Neuronal stem cell (in vitro differentiated cells): ENCODE measurements around the gene PRICKLE2.

Experiments used
- DNase-seq: peaks from one replicate; pipeline ENCODE4 v3.0.0-alpha.2; 2013; ENCODE audit warnings: low spot score
- H2AFZ ChIP-seq: one replicate; pipeline ENCODE4 v1.6.1; 2013; ENCODE audit warnings: mild to moderate bottlenecking, low read length, inconsistent platforms
- H2AK5ac ChIP-seq: 2 replicates; pipeline ENCODE4 v1.6.1; 2013; ENCODE audit warnings: low read depth, mild to moderate bottlenecking, inconsistent platforms, low read length, moderate library complexity, mixed read lengths
- H2BK120ac ChIP-seq: 2 replicates; pipeline ENCODE4 v1.6.1; 2013; ENCODE audit warnings: low read depth, mild to moderate bottlenecking, inconsistent platforms, low read length, moderate library complexity, mixed read lengths
- H2BK12ac ChIP-seq: one replicate; pipeline ENCODE4 v1.6.1; 2013; ENCODE audit warnings: low read length, inconsistent platforms
- H2BK15ac ChIP-seq: 2 replicates; pipeline ENCODE4 v1.6.1; 2013; ENCODE audit warnings: mild to moderate bottlenecking, low read length, inconsistent platforms, mixed read lengths
- H2BK5ac ChIP-seq: one replicate; pipeline ENCODE4 v1.6.1; 2013; ENCODE audit warnings: inconsistent platforms, mild to moderate bottlenecking, low read length, moderate library complexity
- H3K14ac ChIP-seq: one replicate; pipeline ENCODE4 v1.6.1; 2013; ENCODE audit warnings: low read length, inconsistent platforms
- H3K18ac ChIP-seq: 2 replicates; pipeline ENCODE4 v1.6.1; 2013; ENCODE audit warnings: low read length, inconsistent platforms
- H3K23ac ChIP-seq: 2 replicates; pipeline ENCODE4 v1.6.1; 2013; ENCODE audit warnings: low read depth, mild to moderate bottlenecking, mixed read lengths, low read length, inconsistent platforms; ENCODE audit not compliant: poor library complexity
- H3K27ac ChIP-seq: replicated peaks from 3 replicates; pipeline ENCODE4 v1.5.1; 2013; ENCODE audit warnings: low read length, inconsistent platforms
- H3K27me3 ChIP-seq, 3 experiments: 2 replicates each; pipeline ENCODE4 v1.6.1; 2013; ENCODE audit warnings: low read length in 3 of 3, mild to moderate bottlenecking in 2 of 3, inconsistent platforms in 1 of 3, low read depth in 1 of 3, mixed read lengths in 1 of 3, moderate library complexity in 1 of 3; ENCODE audit not compliant: control insufficient read depth in 3 of 3, insufficient read depth in 3 of 3
- H3K36me3 ChIP-seq, 2 donors: replicated peaks in 1 of 2; 2 replicates each; pipeline ENCODE4 v1.6.1; 2013; ENCODE audit warnings: low read length in 2 of 2; ENCODE audit not compliant: control insufficient read depth in 2 of 2, insufficient read depth in 2 of 2
- H3K4ac ChIP-seq: 2 replicates; pipeline ENCODE4 v1.6.1; 2013; ENCODE audit warnings: inconsistent platforms, mild to moderate bottlenecking, low read length, moderate library complexity
- H3K4me1 ChIP-seq, 2 donors: 1 replicate in 1 of 2; 2 replicates in 1 of 2; pipeline ENCODE4 v1.6.1; 2013; ENCODE audit warnings: low read length in 2 of 2, low read depth in 1 of 2; ENCODE audit not compliant: control insufficient read depth in 2 of 2, insufficient read depth in 1 of 2
- H3K4me2 ChIP-seq: one replicate; pipeline ENCODE4 v1.6.1; 2013; ENCODE audit warnings: mild to moderate bottlenecking, low read length, inconsistent platforms; ENCODE audit not compliant: insufficient read depth, poor library complexity, severe bottlenecking
- H3K4me3 ChIP-seq, 2 donors: 2 replicates each; pipeline ENCODE4 v1.5.1; 2013; ENCODE audit warnings: low read length in 2 of 2, mild to moderate bottlenecking in 2 of 2, inconsistent platforms in 1 of 2, moderate library complexity in 1 of 2
- H3K79me1 ChIP-seq: one replicate; pipeline ENCODE4 v1.6.1; 2013; ENCODE audit warnings: low read depth, mild to moderate bottlenecking, inconsistent platforms, low read length, moderate library complexity
- H3K9ac ChIP-seq: one replicate; pipeline ENCODE4 v1.6.1; 2013; ENCODE audit warnings: mild to moderate bottlenecking, low read depth, low read length, inconsistent platforms; ENCODE audit not compliant: poor library complexity
- H3K9me3 ChIP-seq, 2 donors: replicated peaks in 1 of 2; 2 replicates each; pipeline versions ENCODE3 to v1.6.1; 2013; ENCODE audit warnings: low read length in 2 of 2, mild to moderate bottlenecking in 2 of 2, inconsistent platforms in 1 of 2, low read depth in 1 of 2, mixed read lengths in 1 of 2, moderate library complexity in 1 of 2; ENCODE audit not compliant: control insufficient read depth in 2 of 2, insufficient read depth in 1 of 2
- H4K8ac ChIP-seq: one replicate; pipeline ENCODE4 v1.6.1; 2013; ENCODE audit warnings: low read depth, mild to moderate bottlenecking, inconsistent platforms, low read length, moderate library complexity
- H4K91ac ChIP-seq: one replicate; pipeline ENCODE4 v1.6.1; 2013; ENCODE audit warnings: low read length, low read depth, mild to moderate bottlenecking, inconsistent platforms; ENCODE audit not compliant: poor library complexity
- WGBS, 2 donors: extraction: QIAGEN DNeasy Blood & Tissue Kit; methylation state at CpG; one replicate each; pipeline ENCODE4 v1.1.7; 2013; ENCODE audit warnings: missing lambda C conversion rate in 2 of 2, mixed read lengths in 1 of 2; ENCODE audit not compliant: insufficient read length in 2 of 2, insufficient replicate concordance in 1 of 2; ENCODE audit errors: extremely low coverage in 2 of 2; 5-methylcytosine and 5-hydroxymethylcytosine counted together

PRICKLE2 gene

GRCh38 chr3:64240959-64241358 is 15.7 kb upstream of the PRICKLE2 start:
- no CpG with 5 or more reads among the region's 2 CpGs for WGBS, 2 donors
- no peak overlapping the region for H3K27ac ChIP-seq

DNA sequence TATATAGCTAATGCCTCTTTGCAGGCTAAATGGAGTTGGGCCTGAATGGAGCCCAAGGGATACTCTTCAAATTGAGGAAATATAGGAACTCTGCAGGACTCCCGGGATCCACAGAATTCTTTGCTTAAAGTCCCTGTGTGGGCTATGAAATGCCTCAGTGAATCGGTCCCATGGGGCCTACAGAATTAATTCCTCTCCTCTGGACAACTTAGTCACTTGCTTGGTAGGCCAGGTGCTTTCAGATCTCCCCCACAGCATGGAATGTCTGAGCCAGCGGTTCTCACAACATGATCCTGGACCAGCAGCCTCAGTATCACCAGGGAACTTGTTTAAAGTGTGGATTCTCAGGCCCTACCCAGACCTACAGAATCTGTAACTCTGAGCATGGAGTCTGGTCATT is 15.1 kb upstream of the PRICKLE2 start:
- Histone ChIP-seq H2BK15ac (no peak overlapping the region), H3K4me2 (no peak overlapping the region), H3K4me1 (peaks cover 13 to 14% of the 10 kb centered on the region in 2 donors), H3K23ac (no peak overlapping the region), H2AFZ (no peak overlapping the region), H3K18ac (no peak overlapping the region), H2BK12ac (no peak overlapping the region), H3K27me3 (no peaks in the 10 kb centered on the region), H2BK5ac (no peak overlapping the region), H2BK120ac (no peak overlapping the region), H3K27ac (no peak overlapping the region), H3K14ac (no peak overlapping the region), H4K8ac (no peak overlapping the region), H3K4me3 (no peak overlapping the region), H3K79me1 (no peaks in the 10 kb centered on the region), H3K9ac (no peak overlapping the region), H3K4ac (no peak overlapping the region), H4K91ac (no peak overlapping the region), H3K9me3 (peaks cover 11 to 16% of the 10 kb centered on the region in 2 donors), H3K36me3 (no peaks in the 10 kb centered on the region), H2AK5ac (no peak overlapping the region)
- DNase-seq, result no peak
- WGBS, 2 donors, result no CpG with 5 or more reads among the region's 3 CpGs

More at GRCh38 chr3:64240959-64241358, 15.7 kb upstream of the PRICKLE2 start:
- no peak overlapping the region for H3K4ac ChIP-seq
- peaks cover 11 to 16% of the 10 kb centered on the region in 2 donors for H3K9me3 ChIP-seq
- H3K9ac ChIP-seq, result no peak overlapping the region
- no peak overlapping the region for H2BK12ac ChIP-seq
- H3K4me3 ChIP-seq, result no peak overlapping the region
- H2AFZ ChIP-seq, result no peak overlapping the region
- H3K18ac ChIP-seq, result no peak overlapping the region
- H3K4me1 ChIP-seq, result peaks cover 13 to 15% of the 10 kb centered on the region in 2 donors
- no peak overlapping the region for H4K91ac ChIP-seq
- no peaks in the 10 kb centered on the region for H3K79me1 ChIP-seq
- no peak overlapping the region for H3K14ac ChIP-seq
- H2BK15ac ChIP-seq, result no peak overlapping the region
- H4K8ac ChIP-seq, result no peak overlapping the region
- H2AK5ac ChIP-seq, result no peak overlapping the region
- H3K36me3 ChIP-seq, result no peaks in the 10 kb centered on the region
- H3K27me3 ChIP-seq, result no peaks in the 10 kb centered on the region
- H2BK5ac ChIP-seq, result no peak overlapping the region
- H2BK120ac ChIP-seq, result no peak overlapping the region
- no peak overlapping the region for H3K4me2 ChIP-seq
- no peak overlapping the region for H3K23ac ChIP-seq
- no peak for DNase-seq

DNA sequence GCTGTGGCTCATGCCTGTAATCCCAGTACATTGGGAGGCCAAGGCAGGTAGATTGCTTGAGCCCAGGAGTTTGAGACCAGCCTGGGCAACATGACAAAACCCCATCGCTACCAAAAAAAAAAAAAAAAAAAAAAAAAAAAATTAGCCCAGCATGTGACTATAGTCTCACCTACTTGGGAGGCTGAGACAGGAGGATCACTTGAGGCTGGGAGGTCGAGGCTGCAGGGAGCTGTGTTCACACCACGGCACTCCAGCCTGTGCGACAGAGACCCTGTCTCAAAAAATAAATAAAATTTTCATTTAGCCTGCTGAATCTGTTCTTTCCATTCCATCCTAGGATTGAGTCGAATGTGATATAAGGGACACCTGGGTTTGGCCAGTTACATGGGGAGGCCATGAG is 14.6 kb upstream of the PRICKLE2 start:
- Histone ChIP-seq H3K9ac (no peak overlapping the region), H3K4me3 (no peak overlapping the region), H2AFZ (no peak overlapping the region), H3K4ac (no peak overlapping the region), H2BK12ac (no peak overlapping the region), H2BK5ac (no peak overlapping the region), H3K23ac (no peak overlapping the region), H4K91ac (no peak overlapping the region), H3K27ac (no peak overlapping the region), H3K9me3 (peaks cover 11 to 16% of the 10 kb centered on the region in 2 donors), H2AK5ac (no peak overlapping the region), H3K4me1 (peaks cover 13 to 14% of the 10 kb centered on the region in 2 donors), H4K8ac (no peak overlapping the region), H2BK120ac (no peak overlapping the region), H2BK15ac (no peak overlapping the region), H3K4me2 (no peak overlapping the region), H3K27me3 (no peaks in the 10 kb centered on the region), H3K18ac (no peak overlapping the region), H3K14ac (no peak overlapping the region), H3K79me1 (no peaks in the 10 kb centered on the region), H3K36me3 (no peaks in the 10 kb centered on the region)
- no peak for DNase-seq
- whole genome bisulfite sequencing, 2 donors, result no CpG with 5 or more reads among the region's 5 CpGs

GRCh38 chr3:64238971-64239667 is 13.9 kb upstream of the PRICKLE2 start:
- Histone ChIP-seq H2BK5ac (no peak overlapping the region), H3K79me1 (no peaks in the 10 kb centered on the region), H2BK120ac (no peak overlapping the region), H2BK12ac (no peak overlapping the region), H2AFZ (peak overlapping the region; percentile 84), H4K8ac (no peak overlapping the region), H3K9ac (peak overlapping the region; percentile 22), H3K14ac (no peak overlapping the region), H3K23ac (peak overlapping the region; percentile 37), H2BK15ac (no peak overlapping the region), H3K27me3 (no peaks in the 10 kb centered on the region), H3K4me1 (peaks cover 13 to 14% of the 10 kb centered on the region in 2 donors), H3K4me3 (peak overlapping the region in 1 of 2 donors; percentile 7), H3K4me2 (peak overlapping the region; percentile 39), H3K36me3 (no peaks in the 10 kb centered on the region), H3K4ac (no peak overlapping the region), H3K18ac (peak overlapping the region; percentile 84), H3K9me3 (peaks cover 11 to 16% of the 10 kb centered on the region in 2 donors), H4K91ac (no peak overlapping the region), H3K27ac (peak overlapping the region; percentile 49), H2AK5ac (peak overlapping the region; percentile 36)
- no CpG with 5 or more reads among the region's 12 CpGs for WGBS, 2 donors
- peak; percentile 56 for DNase-seq
